GM12875 (cell line): ENCODE data around the gene TUSC7.

Source experiments
- H3K4me3 ChIP-seq: one replicate; pipeline ENCODE4 v1.5.1; 2011; ENCODE audit warnings: low read depth, low read length, control low read depth
- TF ChIP-seq, protein P1 (sequence below): IDR thresholded peaks from 2 replicates; pipeline ENCODE4 v1.5.1; 2011; ENCODE audit warnings: low read depth, mild to moderate bottlenecking, control low read depth, inconsistent platforms, low read length, moderate library complexity, borderline replicate concordance; ENCODE audit not compliant: insufficient read depth

TUSC7 gene

DNA sequence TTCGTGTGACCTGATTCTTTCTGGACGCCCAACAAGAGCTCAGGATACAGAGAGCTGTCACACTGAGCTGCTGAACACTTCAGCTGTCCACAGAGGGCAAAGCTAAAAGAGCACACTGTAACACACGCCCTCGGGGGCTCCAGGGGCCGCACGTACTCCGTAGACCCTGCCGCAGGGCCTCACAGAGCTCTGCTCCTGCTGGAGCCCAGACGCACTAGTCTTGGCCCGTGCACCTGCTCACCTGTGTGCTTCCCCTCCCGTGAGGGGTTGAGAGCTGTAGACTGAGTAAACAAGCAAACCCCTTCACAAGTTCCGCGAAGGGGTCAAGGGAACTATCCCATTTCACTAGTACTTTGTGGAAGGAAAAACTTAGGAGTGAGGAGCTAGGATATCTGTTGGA, 30.7 kb upstream of the TUSC7 start:
- TF ChIP-seq, protein P1, sequence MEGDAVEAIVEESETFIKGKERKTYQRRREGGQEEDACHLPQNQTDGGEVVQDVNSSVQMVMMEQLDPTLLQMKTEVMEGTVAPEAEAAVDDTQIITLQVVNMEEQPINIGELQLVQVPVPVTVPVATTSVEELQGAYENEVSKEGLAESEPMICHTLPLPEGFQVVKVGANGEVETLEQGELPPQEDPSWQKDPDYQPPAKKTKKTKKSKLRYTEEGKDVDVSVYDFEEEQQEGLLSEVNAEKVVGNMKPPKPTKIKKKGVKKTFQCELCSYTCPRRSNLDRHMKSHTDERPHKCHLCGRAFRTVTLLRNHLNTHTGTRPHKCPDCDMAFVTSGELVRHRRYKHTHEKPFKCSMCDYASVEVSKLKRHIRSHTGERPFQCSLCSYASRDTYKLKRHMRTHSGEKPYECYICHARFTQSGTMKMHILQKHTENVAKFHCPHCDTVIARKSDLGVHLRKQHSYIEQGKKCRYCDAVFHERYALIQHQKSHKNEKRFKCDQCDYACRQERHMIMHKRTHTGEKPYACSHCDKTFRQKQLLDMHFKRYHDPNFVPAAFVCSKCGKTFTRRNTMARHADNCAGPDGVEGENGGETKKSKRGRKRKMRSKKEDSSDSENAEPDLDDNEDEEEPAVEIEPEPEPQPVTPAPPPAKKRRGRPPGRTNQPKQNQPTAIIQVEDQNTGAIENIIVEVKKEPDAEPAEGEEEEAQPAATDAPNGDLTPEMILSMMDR, result no peak
- H3K4me3 ChIP-seq, result no peak overlapping the region

DNA sequence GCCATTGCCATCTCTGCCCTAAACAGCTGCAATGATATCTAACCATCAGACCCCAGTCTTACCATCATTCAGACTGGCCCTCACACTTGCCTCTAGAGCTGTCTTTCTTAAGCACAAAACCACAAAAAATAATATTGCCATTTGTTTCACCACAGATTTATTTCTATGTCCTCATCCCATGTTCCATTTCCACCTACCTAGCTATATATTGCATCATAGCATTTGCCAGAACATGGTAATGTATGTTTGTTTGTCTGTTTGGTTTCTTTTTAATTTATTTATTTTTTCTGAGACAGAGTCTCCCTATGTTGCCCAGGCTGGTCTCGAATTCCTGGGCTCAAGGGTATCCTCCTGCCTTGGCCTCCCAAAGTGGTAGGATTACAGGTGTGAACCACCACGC, 18.5 kb upstream of the TUSC7 start:
- no peak overlapping the region for H3K4me3 ChIP-seq
- TF ChIP-seq, protein P1, result no peak

DNA sequence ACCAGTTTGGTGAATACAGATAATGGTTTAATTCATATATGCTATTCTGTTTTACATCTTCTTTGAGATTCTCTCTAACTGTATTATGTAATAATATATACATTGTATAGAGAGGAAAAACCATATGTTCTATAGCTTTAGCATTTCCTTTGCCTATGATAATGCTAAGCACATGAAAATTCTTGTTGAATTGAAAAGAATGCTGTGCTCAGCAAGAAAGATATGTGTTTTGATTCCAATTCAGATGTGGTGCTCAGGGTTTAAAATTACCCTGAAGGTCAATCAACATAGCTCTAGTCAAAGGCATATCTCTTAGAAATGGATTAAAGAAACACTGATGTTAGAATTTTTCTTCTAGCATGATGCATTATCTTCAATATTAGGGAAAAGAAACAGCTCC, 8.5 kb upstream of the TUSC7 start:
- H3K4me3 ChIP-seq, result no peak overlapping the region
- TF ChIP-seq, protein P1, result no peak

DNA sequence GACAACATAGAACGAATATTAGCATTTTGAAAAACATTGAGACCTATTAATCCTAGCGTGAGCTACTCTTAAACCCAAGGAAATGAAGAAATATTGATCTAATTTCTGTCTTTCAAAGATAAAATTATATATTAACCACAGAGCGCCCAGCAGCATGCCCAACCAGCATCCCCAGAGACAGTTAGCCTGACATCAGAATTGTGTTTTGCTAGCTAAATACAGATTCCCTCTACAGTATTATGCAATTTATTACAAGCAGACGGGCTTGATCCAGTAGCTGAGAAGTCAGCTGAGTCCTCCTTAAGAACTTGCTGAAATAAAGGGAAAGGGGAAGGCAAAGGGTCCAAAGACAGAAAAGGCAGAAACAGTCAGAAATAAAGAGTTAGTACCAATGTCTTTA, 7.2 kb upstream of the TUSC7 start:
- no peak overlapping the region for H3K4me3 ChIP-seq
- TF ChIP-seq, protein P1, result no peak

DNA sequence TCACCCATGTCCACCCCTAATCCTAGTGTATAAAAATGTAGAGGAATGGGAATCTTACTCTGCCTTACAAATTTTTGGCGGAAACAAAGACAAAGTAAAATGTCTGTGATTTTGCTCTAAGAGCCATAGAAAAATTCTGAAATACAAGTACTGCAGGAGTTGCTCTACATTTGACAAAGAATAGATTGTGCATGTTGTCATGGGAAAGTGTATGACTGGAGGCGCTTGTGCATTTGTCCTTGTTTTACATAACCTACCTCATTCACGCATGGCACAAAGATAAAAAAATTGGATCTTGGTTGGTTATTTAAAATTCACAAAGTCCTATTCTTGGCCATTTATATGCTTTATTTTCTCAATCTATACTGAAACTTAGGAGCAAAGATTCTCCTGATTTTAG, 2.0 kb upstream of the TUSC7 start:
- H3K4me3 ChIP-seq, result no peak overlapping the region
- TF ChIP-seq, protein P1, result no peak

DNA sequence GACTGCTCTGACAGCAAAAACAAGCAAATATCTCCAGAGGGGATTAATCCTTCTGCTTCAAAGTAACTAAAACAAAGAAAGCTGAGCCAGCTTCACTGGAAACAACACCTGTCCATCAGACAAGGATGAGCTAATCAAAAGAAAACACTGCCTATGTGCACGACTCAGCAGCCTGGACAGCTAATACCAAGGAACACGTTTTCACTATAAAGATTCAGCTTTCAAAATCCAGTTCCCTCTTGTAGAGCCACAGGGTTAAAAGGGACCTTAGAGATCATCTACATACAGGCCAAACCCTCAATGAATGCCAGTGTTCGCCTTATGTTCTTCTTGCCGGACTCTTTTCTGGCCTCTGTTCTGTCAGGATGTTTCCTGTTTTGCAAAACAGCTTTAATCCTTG, 6.9 kb downstream of the TUSC7 start:
- TF ChIP-seq, protein P1, result no peak
- H3K4me3 ChIP-seq, result no peak overlapping the region

DNA sequence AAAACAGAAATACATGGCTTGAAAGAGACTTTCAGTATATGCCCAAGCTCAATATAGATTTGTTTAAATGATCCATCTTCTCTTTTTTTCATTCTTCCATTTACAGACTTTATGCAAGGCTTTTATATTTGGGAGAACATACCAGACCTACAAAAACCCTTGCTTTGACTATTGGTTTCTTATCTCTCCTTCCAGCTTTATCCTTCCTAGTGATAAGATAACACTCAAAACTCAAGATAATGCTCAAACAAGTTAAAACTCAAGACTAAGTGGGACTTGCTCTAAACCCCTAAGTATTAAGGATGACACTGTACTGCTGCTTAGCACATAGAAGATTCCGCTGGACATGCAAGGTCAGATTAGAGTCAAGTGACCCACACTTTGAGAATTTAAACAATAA, 8.0 kb downstream of the TUSC7 start:
- TF ChIP-seq, protein P1, result no peak
- no peak overlapping the region for H3K4me3 ChIP-seq
